GM18873 (cell line): ENCODE results near the gene MADD.

ENCODE experiments used
- ATAC-seq: cut with Tn5 transposase; IDR thresholded peaks from one replicate; pipeline ENCODE4 v1.9.1; 2021; ENCODE audit warnings: mild to moderate bottlenecking, moderate library complexity, moderate number of reproducible peaks; ENCODE audit not compliant: unreplicated experiment, low FRiP score

MADD gene

GRCh38 chr11:47269829-47270305, at the start of gene MADD:
MADD (plus strand) TSS chr11:47270133.
- ATAC-seq: peak; percentile 60

- no peak for ATAC-seq
Observed at GRCh38 chr11:47220401-47220821, 49.5 kb upstream of the MADD start.

DNA sequence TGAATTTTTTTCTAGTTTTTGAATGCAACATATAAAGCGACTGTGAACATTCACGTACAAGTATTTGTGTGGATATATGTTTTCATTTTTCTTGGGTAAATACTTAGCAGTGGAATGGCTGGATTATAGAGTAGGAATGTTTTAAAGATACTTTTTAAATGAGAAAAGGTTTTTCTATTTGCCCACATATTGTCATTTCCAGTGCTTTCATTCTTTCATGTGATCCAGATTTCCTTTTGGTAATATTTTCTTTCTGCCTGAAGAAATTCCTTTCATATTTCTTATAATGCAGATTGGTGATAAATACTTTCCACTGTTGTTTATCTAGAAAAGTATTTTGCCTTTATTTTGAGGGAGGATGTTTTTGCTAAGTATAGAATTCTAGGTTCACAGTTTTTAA, 47.2 kb upstream of the MADD start:
- no peak for ATAC-seq

DNA sequence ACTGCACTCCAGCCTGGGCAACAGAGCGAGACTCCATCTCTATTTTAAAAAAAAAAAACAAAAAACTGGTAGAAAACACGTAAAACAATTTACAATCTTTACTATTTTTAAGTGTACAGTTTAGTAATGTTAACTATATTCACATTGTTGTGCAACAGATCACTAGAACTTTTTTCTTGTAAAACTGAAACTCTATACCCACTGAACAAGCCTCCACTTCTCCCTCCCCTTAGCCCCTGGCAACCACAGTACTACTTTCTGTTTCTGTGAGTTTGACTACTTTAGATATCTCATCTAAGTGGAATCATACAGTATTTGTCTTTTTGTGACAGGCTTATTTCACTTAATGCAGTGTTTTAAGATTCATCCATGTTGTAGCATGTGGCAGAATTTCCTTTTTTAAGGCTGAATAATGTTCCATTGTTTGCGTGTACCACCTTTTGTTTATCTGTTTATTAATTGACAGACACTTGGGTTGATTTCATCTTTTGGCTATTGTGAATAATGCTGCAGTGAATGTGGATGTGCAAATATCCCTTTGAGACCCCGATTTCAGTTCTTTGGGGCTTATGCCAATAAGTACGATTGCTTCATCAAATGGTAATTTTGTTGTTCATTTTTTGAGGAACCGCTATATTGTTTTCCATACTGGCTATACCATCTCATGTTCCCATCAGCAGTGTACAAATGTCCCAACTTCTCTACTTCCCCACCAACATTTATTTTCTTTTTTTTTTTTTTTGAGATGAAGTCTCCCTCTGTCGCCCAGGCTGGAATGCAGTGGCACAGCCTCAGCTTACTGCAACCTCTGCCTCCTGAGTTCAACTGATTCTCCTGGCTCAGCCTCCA, 44.2 kb upstream of the MADD start:
- peak; percentile 53 for ATAC-seq

- ATAC-seq: no peak
Observed at GRCh38 chr11:47229161-47229560, 40.8 kb upstream of the MADD start.

- ATAC-seq: no peak
Observed at GRCh38 chr11:47233051-47233450, 36.9 kb upstream of the MADD start.

GRCh38 chr11:47233989-47234668, 35.8 kb upstream of the MADD start:
- no peak for ATAC-seq

DNA sequence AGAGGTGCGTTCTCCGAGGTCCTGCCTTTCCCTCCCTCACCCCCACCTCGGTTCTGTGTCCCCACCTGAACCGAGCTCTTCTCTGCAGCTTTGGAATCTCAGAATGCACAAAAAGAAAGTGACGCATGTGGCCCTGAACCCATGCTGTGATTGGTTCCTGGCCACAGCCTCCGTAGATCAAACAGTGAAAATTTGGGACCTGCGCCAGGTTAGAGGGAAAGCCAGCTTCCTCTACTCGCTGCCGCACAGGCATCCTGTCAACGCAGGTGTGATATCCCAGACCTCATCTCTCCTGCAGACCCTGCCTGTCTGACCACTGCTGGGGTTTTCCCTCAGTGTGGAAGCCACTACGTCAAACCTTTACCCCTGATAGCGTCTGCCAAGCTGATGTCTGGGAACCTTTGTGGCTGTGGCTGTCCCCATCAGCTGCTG, 35.2 kb upstream of the MADD start:
- no peak for ATAC-seq

GRCh38 chr11:47235163-47235562, 34.8 kb upstream of the MADD start:
- ATAC-seq: no peak

DNA sequence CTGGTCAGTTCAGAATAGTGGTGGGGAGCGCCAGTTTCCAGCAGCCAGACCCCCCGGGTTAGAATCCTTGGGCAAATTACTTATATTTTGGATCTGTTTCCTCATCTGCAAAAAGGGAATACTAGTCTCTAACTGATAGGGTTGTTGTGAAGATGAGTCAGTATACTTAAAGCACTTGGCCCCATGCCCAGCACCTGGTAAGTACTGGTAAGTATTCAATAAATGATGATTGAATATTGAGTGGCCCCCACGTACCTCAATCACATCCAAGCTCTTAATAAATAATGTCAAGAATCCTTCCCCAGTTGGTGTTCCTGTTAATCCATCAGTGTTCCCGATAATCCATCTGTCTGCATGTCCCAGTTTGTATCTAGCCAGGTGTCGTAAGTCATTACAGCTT, 33.5 kb upstream of the MADD start:
- ATAC-seq: no peak

DNA sequence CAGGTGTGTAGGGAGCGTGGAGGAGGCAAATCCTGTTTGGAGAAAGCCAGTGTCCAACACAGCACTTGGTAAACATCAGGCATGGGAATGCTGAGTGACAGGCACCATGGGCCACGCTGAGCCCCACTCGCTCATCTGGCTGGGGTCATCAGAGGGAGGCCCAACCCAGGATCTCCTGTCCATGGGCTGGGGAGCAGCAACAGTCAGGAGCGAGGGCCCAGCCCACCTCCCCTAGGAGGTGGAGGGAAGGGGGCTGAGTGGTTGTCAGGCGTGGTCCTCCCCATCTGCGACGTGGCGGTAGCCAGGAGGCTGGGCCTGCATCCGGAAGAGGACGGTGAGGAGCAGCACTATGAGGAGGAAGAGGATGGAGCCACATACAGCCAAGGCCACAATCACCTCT, 30.1 kb upstream of the MADD start:
- no peak for ATAC-seq

DNA sequence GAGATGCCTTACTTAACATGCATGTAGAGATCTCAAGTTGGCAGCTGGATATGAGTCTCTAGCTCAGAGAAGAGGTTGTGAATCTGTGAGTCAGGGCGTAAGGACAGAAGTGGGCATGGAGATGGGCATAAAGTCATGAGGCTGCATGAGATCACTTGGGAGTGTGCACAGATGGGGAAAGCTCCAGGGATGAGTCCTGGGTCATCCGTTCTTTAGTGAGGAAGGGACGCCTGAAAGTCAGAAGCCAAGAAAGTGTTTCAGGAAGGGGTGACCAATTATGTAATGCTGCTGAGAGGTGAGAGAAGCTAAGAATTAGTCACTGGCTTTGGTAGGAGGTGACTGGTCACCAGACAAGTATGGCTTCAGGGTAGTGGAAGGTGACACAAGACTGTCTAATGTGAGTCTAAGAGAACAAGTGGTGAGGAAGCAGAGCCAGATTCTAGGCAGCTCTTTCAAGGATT, 28.1 kb upstream of the MADD start:
- ATAC-seq: no peak

DNA sequence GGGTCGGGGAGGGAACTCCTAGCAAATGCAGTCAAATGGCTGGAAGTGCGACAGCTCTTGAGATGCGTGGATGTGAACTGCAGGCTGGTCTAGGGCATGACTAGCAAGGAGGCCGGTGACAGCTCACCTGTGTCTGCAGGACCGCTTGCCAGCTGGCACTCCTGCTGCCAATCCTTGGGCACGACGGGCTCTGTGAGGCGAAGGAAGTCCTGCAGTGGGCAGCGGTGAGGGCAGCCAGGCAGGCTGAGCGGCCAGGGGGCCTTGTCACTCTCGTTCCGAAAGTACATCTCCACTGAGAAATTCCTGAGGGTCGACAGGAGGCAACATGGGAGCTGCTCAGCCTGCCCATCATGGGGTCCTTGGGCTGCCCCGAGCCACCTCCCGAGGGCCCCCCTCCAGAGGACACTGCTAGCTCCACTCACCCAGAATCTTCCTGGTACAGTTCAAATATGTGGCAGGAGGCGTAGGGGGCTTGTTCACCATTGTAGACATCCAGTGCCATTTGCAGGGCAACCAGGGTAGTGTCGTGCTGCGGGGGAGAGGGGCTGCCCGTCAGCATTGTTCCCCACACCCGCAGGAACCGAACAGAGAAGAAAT, 27.2 kb upstream of the MADD start:
- no peak for ATAC-seq

- ATAC-seq: no peak
Observed at GRCh38 chr11:47243454-47243853, 26.5 kb upstream of the MADD start.

DNA sequence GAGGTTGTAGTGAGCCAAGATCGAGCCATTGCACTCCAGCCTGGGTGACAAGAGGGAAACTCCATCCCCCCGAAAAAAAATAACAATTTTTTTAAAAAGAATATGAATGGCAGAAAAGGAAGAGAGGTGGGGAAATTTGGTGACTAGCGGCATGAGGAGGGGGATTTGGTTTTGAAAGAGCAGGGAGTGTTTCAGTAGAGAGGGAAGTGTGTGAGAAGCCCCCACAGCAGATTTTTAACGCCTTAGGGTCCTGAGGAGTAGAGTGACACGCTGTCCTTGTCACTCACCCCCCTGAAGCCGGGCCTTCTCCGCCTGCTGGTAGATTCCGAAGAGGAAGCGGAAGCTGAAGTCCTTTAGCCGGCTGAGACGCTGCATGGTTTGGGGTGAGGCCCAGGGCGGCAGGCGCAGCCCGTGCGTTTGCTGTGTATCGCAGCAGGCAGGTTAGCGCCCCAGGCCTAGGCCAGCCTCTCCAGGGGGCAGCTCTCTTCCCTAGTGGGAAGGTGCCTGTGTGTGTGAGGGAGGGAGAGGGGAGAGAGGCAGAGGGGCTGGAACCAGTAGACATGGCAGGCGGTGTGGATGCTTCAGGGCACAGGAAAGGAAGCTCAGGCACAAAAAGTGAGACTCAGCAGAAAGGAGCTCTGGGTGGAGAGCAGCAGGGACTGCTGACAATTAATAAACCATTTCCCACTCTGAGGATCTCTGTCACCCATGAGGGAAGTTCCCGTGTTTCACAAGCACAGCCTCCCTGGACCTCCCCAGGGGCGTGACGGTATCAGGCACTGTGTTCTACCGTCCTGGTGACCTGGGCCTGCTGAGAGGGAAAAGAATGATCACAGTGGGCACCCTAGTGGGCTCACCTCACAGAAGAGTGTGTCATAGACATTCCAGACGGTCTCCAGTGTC, 25.2 kb upstream of the MADD start:
- no peak for ATAC-seq

- ATAC-seq: no peak
Observed at GRCh38 chr11:47245611-47246357, 24.1 kb upstream of the MADD start.

GRCh38 chr11:47247502-47247901, 22.4 kb upstream of the MADD start:
- no peak for ATAC-seq

GRCh38 chr11:47248304-47248663, 21.6 kb upstream of the MADD start:
- ATAC-seq: peak; percentile 27

DNA sequence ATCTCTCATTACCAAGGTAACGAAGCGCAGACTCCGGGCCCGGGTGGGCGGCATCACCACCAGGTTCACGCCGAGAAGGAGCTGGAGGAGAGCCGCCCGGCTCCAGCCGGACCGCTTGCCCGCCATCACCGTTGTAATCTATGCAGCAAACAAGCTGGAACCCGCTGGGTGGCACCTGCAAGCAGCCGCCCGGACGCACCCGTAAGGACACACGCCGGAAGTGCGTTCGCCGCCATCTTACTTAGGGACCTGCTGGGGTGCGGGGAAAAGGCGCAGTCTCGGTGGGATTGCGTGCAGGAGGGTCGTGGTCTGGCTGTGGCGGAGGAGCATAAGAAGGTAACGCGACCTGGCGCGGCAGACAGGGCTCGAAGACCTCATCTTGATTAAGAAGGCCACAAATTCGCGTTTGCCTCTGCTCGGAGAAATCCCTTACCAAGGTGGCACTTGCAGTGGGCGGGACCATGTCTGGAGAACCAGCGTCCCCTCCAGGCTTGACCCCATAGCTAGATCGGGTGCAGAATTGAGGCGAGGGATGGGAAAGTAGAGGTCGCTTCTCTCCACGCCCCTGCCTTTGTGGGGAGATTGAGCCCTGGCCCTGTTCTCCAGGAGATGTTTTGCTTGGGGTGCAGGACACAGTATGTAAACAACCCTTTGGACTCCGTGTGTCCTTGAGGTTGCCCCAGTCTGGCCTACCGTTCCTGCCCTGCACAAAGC, 21.1 kb upstream of the MADD start, which contains the start of gene ACP2:
ACP2 (minus strand) TSS at position 151 of the 714 bp plus-strand sequence; CDS start at position 126, 25 bp downstream.
- peak; percentile 85 for ATAC-seq
